ENCODE measurements around the gene N4BP2L2. TPM values are rescaled to one million over a fixed set of nuclear protein-coding genes. Genes with fewer than 3 reads are reported as not detected.

N4BP2L2 gene
- total and polyA plus RNA-seq, 9 of the 15 experiments (the other 6 are each of a cell fraction or from before 2014, with no cell fraction given) = 33.9 to 76.4 (median 48.7) TPM

DNA sequence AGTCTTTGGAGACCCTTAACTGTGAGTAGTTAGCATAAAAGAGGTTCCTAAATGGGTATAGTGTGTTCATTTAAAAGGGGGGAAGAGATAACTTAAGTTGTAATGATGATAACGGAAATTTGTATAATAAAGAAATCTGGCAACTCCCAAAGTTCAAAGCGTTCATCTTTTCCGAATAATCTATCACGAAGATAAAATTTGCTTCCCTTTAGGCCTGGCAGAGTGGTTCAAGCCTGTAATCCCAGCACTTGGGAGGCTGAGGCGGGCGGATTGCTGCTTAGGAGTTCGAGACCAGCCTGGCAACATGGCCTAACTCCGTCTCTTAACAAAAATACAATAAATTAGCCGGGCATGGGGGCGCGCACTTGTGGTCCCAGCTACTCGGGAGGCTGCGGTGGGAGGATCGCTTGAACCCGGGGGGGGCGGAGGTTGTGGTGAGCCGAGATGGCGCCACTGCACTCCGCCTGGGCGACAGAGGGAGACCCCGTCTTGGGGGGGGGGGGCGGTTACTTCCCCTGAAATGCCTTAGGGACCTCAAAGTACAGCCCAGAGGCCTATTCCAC, 934 bp downstream of the N4BP2L2 start (continued):
- TF ChIP-seq TCF7L2 (IDR thresholded peaks at IDR 0.05; ENCODE audit: low read depth, low read length) (no peak), PCBP1 (IDR thresholded peaks at IDR 0.05; ENCODE audit: low read depth, low read length, poor library complexity, severe bottlenecking) (no peak), NR2F6 (CRISPR knock-in tag; IDR thresholded peaks at IDR 0.05) (no peak), POLR2B (IDR thresholded peaks at IDR 0.05; ENCODE audit: low read depth, partially characterized antibody) (no peak), EP300 (IDR thresholded peaks at IDR 0.05; ENCODE audit: low read length) (no peak), ESRRB (CRISPR knock-in tag; IDR thresholded peaks at IDR 0.05; ENCODE audit: borderline replicate concordance) (no peak), ZNF644 (tag; IDR thresholded peaks at IDR 0.05; ENCODE audit: low read depth) (no peak), MYBL2 (IDR thresholded peaks at IDR 0.05; ENCODE audit: low read depth) (no peak), MYBL2 (CRISPR knock-in tag; IDR thresholded peaks at IDR 0.05; ENCODE audit: borderline replicate concordance) (no peak), ZNF41 (CRISPR knock-in tag; conservative IDR thresholded peaks at IDR 0.05) (no peak), RFX7 (CRISPR knock-in tag; IDR thresholded peaks at IDR 0.05) (no peak), ZBTB1 (CRISPR knock-in tag; IDR thresholded peaks at IDR 0.05; ENCODE audit: borderline replicate concordance, low read depth) (no peak), MTF1 (CRISPR knock-in tag; IDR thresholded peaks at IDR 0.05; ENCODE audit: borderline replicate concordance) (no peak), SETDB1 (IDR thresholded peaks at IDR 0.05; ENCODE audit: low read length) (no peak), SOX6 (IDR thresholded peaks at IDR 0.05) (no peak)
- TF ChIP-seq, protein P1, sequence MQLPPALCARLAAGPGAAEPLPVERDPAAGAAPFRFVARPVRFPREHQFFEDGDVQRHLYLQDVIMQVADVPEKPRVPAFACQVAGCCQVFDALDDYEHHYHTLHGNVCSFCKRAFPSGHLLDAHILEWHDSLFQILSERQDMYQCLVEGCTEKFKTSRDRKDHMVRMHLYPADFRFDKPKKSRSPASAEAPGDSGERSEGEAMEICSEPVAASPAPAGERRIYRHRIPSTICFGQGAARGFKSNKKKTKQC (CRISPR knock-in tag; IDR thresholded peaks at IDR 0.05) = 0 out of 2 replicates have a peak, but pooled peaks have one; percentile 30
- TF ChIP-seq, protein P2, sequence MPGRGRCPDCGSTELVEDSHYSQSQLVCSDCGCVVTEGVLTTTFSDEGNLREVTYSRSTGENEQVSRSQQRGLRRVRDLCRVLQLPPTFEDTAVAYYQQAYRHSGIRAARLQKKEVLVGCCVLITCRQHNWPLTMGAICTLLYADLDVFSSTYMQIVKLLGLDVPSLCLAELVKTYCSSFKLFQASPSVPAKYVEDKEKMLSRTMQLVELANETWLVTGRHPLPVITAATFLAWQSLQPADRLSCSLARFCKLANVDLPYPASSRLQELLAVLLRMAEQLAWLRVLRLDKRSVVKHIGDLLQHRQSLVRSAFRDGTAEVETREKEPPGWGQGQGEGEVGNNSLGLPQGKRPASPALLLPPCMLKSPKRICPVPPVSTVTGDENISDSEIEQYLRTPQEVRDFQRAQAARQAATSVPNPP (IDR thresholded peaks at IDR 0.05; ENCODE audit: borderline replicate concordance, insufficient read depth, insufficient read length) = no peak
- TF ChIP-seq, protein P3, sequence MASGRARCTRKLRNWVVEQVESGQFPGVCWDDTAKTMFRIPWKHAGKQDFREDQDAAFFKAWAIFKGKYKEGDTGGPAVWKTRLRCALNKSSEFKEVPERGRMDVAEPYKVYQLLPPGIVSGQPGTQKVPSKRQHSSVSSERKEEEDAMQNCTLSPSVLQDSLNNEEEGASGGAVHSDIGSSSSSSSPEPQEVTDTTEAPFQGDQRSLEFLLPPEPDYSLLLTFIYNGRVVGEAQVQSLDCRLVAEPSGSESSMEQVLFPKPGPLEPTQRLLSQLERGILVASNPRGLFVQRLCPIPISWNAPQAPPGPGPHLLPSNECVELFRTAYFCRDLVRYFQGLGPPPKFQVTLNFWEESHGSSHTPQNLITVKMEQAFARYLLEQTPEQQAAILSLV (tag; IDR thresholded peaks at IDR 0.05) = no peak
